Lung (tissue), 12 donors: ENCODE results near the gene AJAP1. TPM values are rescaled to one million over a fixed set of nuclear protein-coding genes. Genes with fewer than 3 reads are reported as not detected.

ENCODE experiments used
- ATAC-seq: fragments of 200-7000 bp; cut with Tn5 transposase; one replicate; pipeline ENCODE4 v1.9.1; 2020; ENCODE audit warnings: moderate number of reproducible peaks; ENCODE audit not compliant: insufficient read depth, low FRiP score
- DNase-seq, 3 donors: peaks; one replicate each; pipeline ENCODE4 v3.0.0-alpha.2; 2013 to 2017
- H3K27ac ChIP-seq, 2 donors: one replicate each; pipeline ENCODE4 v1.5.1; 2013; ENCODE audit warnings: mild to moderate bottlenecking in 2 of 2, moderate library complexity in 2 of 2, control low read depth in 1 of 2, inconsistent platforms in 1 of 2, low read depth in 1 of 2, low read length in 1 of 2
- H3K27me3 ChIP-seq, 3 donors: one replicate each; pipeline ENCODE4 v1.5.1; 2013; ENCODE audit warnings: low read length in 2 of 3; ENCODE audit not compliant: control insufficient read depth in 3 of 3, insufficient read depth in 3 of 3
- H3K36me3 ChIP-seq, 4 donors: one replicate each; pipeline ENCODE4 v1.5.1; 2013; ENCODE audit warnings: low read length in 4 of 4, mild to moderate bottlenecking in 1 of 4, moderate library complexity in 1 of 4; ENCODE audit not compliant: control insufficient read depth in 4 of 4, insufficient read depth in 4 of 4
- H3K4me1 ChIP-seq, 5 donors: one replicate each; pipeline ENCODE4 v1.5.1; 2013; ENCODE audit warnings: low read length in 5 of 5, mild to moderate bottlenecking in 2 of 5, moderate library complexity in 1 of 5; ENCODE audit not compliant: control insufficient read depth in 5 of 5, insufficient read depth in 5 of 5
- H3K4me3 ChIP-seq: one replicate; pipeline ENCODE4 v1.5.1; 2013; ENCODE audit warnings: mild to moderate bottlenecking, control low read depth, moderate library complexity
- H3K9ac ChIP-seq, 2 donors: one replicate each; pipeline ENCODE4 v1.5.1; 2013; ENCODE audit warnings: low read length in 2 of 2, control low read depth in 1 of 2; ENCODE audit not compliant: insufficient read depth in 1 of 2
- H3K9me3 ChIP-seq, 4 donors: one replicate each; pipeline ENCODE4 v1.5.1; 2013; ENCODE audit warnings: low read length in 3 of 4, mild to moderate bottlenecking in 1 of 4, moderate library complexity in 1 of 4; ENCODE audit not compliant: control insufficient read depth in 4 of 4, insufficient read depth in 3 of 4
- WGBS, 2 donors: extraction: QIAGEN DNeasy Blood & Tissue Kit; methylation state at CpG; one replicate each; pipeline ENCODE4 v1.1.7; 2013; 5-methylcytosine and 5-hydroxymethylcytosine counted together
- polyA plus RNA-seq, 2 donors: library from polyadenylated mRNA; stranded (reverse); fragments of 200-250 nt; gene quantifications; one replicate each; pipeline ENCODE4 v1.2.1, GENCODE V29; 2013
- total RNA-seq, 2 donors: library from RNA; depleted of rRNA in 1 of 2; stranded (reverse); fragments of >200 nt in 1 of 2; gene quantifications; one replicate each; pipeline ENCODE4 v1.2.1, GENCODE V29; 2014 to 2021
- TF ChIP-seq, protein P1 (sequence below): IDR thresholded peaks from 2 replicates; pipeline ENCODE4 v1.5.1; 2012; ENCODE audit warnings: mild to moderate bottlenecking; ENCODE audit errors: control extremely low read depth, extremely low read depth
- donor health status: control.
- donor health status: control.
- donor health status: Bipolar disorder and iron deficiency.
- donor health status: healthy.
- donor health status: DM: yes; HTN: yes; CAD: no.

The AJAP1 gene
- total and polyA plus RNA-seq, 4 donors, result 0.05 to 0.77 (median 0.19) TPM

DNA sequence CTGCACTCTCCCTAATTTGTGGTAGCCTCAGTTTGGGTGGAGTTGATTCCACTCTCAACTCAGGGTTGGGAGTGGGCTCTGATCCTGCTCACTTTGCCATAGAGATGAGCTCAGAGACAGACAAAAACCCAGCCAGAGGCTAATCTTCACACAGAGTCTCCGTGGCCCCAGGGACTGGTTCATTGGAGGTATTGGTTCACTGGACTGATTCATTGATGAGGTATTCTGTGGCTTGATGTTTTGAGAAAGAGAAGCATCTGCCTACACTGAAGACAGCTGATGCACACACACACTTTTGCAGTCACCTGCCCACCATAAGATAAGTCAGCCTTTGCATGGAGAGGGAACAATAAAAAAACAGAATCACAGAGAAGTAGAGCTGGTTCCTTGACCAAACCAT, 183.8 kb downstream of the AJAP1 start:
- peaks cover 0 to 6% (median 0%) of the 10 kb centered on the region in 3 donors for H3K27me3 ChIP-seq
- H3K36me3 ChIP-seq, result no peaks in the 10 kb centered on the region
- H3K4me1 ChIP-seq, result no peaks in the 10 kb centered on the region
- no peak for ATAC-seq
- TF ChIP-seq, protein P1, sequence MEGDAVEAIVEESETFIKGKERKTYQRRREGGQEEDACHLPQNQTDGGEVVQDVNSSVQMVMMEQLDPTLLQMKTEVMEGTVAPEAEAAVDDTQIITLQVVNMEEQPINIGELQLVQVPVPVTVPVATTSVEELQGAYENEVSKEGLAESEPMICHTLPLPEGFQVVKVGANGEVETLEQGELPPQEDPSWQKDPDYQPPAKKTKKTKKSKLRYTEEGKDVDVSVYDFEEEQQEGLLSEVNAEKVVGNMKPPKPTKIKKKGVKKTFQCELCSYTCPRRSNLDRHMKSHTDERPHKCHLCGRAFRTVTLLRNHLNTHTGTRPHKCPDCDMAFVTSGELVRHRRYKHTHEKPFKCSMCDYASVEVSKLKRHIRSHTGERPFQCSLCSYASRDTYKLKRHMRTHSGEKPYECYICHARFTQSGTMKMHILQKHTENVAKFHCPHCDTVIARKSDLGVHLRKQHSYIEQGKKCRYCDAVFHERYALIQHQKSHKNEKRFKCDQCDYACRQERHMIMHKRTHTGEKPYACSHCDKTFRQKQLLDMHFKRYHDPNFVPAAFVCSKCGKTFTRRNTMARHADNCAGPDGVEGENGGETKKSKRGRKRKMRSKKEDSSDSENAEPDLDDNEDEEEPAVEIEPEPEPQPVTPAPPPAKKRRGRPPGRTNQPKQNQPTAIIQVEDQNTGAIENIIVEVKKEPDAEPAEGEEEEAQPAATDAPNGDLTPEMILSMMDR, result no peak
- H3K9ac ChIP-seq, result no peak overlapping the region
- DNase-seq, result no peak
- WGBS, 2 donors, result 94 to 100% methylated on average over 1 of the region's 1 CpG
- peaks cover 0 to 20% (median 0%) of the 10 kb centered on the region in 4 donors for H3K9me3 ChIP-seq
- no peak overlapping the region for H3K27ac ChIP-seq
- no peak overlapping the region for H3K4me3 ChIP-seq
